Kidney (tissue), 14 donors: ENCODE results near the gene PPP4R2. TPM values are rescaled to one million over a fixed set of nuclear protein-coding genes. Genes with fewer than 3 reads are reported as not detected.

Source experiments
- DNase-seq, 5 donors: peaks; one replicate each; pipeline ENCODE4 v3.0.0-alpha.2; 2013 to 2020
- FAIRE-seq: peaks from 2 replicates; lab custom pipeline; 2012; peaks lifted over from hg19 to GRCh38; lab: Jason Lieb, UNC
- H3K27ac ChIP-seq, 2 donors: one replicate each; pipeline ENCODE4 v1.7.0; 2013; ENCODE audit warnings: low read depth in 2 of 2, low read length in 2 of 2, inconsistent platforms in 1 of 2
- H3K27me3 ChIP-seq: one replicate; pipeline ENCODE4 v1.7.1; 2013; ENCODE audit warnings: low read length, inconsistent platforms; ENCODE audit not compliant: control insufficient read depth, insufficient read depth
- H3K36me3 ChIP-seq, 3 donors: one replicate each; pipeline versions ENCODE4 v1.7.0 to v1.7.1; 2013; ENCODE audit warnings: low read length in 3 of 3, control low read depth in 1 of 3, inconsistent platforms in 1 of 3; ENCODE audit not compliant: insufficient read depth in 3 of 3, control insufficient read depth in 2 of 3
- H3K4me1 ChIP-seq, 3 donors: one replicate each; pipeline versions ENCODE4 v1.7.0 to v1.7.1; 2013; ENCODE audit warnings: low read length in 3 of 3, inconsistent platforms in 1 of 3, low read depth in 1 of 3; ENCODE audit not compliant: control insufficient read depth in 2 of 3, insufficient read depth in 2 of 3
- H3K4me3 ChIP-seq, 3 donors: one replicate each; pipeline versions ENCODE4 v1.7.0 to v1.8.1; 2013; ENCODE audit warnings: low read length in 3 of 3, control low read depth in 1 of 3, inconsistent platforms in 1 of 3
- H3K9ac ChIP-seq, 3 donors: one replicate each; pipeline versions ENCODE4 v1.7.0 to v1.7.1; 2013; ENCODE audit warnings: low read length in 3 of 3, control low read depth in 1 of 3, inconsistent platforms in 1 of 3
- H3K9me3 ChIP-seq, 3 donors: one replicate each; pipeline versions ENCODE4 v1.7.0 to v1.7.1; 2013; ENCODE audit warnings: low read length in 3 of 3, control low read depth in 1 of 3, inconsistent platforms in 1 of 3; ENCODE audit not compliant: control insufficient read depth in 2 of 3, insufficient read depth in 1 of 3
- intact Hi-C: fragments of 100-400 bp; cut with DNase I; formaldehyde crosslinking; loops from one replicate; pipeline ENCODE4 v1.11.1; 2022
- polyA plus RNA-seq: library from polyadenylated mRNA; stranded (reverse); fragments of 350-450 nt; fragmentation: Illumina TruSeq; extraction: RNeasy Lipid Tissue Mini Kit (QIAGEN cat#74804); gene quantifications from one replicate; pipeline ENCODE4 v1.2.3, GENCODE V29; 2014; ENCODE audit warnings: low read depth, low replicate concordance; ENCODE audit not compliant: insufficient read depth
- total RNA-seq: library from RNA; stranded (reverse); fragmentation: NEBNext Ultra II Directional; extraction: Animal tissue kit (Norgen Biotek cat#: 25700); gene quantifications from one replicate; pipeline ENCODE4 v1.2.1, GENCODE V29; 2021
- TF ChIP-seq, protein P1 (sequence below): IDR thresholded peaks from 3 replicates; pipeline ENCODE4 v1.5.1; 2012; ENCODE audit warnings: mild to moderate bottlenecking, moderate library complexity, borderline replicate concordance; ENCODE audit not compliant: insufficient read depth; ENCODE audit errors: extremely low read depth
- donor health status: control.
- donor health status: control.
- donor health status: control.
- donor health status: control.
- donor health status: control.
- donor health status: DM: yes; HTN: yes; CAD: no.
- donor health status: Normal renal cell carcinoma (clear cell type).

PPP4R2 gene
- total and polyA plus RNA-seq, 2 donors from 2014 or later: 14.5 to 72.0 TPM

DNA sequence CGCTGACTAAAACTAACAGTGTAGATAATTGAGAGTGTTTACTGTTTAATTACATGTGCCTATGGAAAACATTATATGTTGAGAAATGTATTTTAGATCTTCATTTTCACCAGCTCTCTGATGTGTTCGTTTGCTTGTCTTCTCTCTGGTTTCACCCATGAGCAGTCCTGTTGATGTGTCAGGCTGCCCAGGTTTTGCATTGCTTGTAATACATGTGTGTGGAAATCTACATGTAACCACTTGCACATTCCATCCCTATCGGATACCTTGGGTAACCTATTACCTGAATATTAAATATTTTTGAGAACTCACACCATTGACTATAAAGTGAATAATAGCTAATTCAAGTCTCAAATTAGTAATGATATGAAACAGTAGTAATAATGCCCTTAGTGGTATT lies 13.1 kb downstream of the PPP4R2 start:
- Histone ChIP-seq H3K27ac (no peak overlapping the region), H3K36me3 (peaks cover 0 to 6% (median 2%) of the 10 kb centered on the region in 3 donors), H3K4me1 (peaks cover 0 to 5% (median 5%) of the 10 kb centered on the region in 3 donors), H3K9me3 (no peaks in the 10 kb centered on the region), H3K27me3 (no peaks in the 10 kb centered on the region), H3K4me3 (no peak overlapping the region), H3K9ac (no peak overlapping the region)
- TF ChIP-seq, protein P1, sequence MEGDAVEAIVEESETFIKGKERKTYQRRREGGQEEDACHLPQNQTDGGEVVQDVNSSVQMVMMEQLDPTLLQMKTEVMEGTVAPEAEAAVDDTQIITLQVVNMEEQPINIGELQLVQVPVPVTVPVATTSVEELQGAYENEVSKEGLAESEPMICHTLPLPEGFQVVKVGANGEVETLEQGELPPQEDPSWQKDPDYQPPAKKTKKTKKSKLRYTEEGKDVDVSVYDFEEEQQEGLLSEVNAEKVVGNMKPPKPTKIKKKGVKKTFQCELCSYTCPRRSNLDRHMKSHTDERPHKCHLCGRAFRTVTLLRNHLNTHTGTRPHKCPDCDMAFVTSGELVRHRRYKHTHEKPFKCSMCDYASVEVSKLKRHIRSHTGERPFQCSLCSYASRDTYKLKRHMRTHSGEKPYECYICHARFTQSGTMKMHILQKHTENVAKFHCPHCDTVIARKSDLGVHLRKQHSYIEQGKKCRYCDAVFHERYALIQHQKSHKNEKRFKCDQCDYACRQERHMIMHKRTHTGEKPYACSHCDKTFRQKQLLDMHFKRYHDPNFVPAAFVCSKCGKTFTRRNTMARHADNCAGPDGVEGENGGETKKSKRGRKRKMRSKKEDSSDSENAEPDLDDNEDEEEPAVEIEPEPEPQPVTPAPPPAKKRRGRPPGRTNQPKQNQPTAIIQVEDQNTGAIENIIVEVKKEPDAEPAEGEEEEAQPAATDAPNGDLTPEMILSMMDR: no peak
- intact Hi-C loops: no loop called here
- DNase-seq (no peak), FAIRE-seq (no peak)

DNA sequence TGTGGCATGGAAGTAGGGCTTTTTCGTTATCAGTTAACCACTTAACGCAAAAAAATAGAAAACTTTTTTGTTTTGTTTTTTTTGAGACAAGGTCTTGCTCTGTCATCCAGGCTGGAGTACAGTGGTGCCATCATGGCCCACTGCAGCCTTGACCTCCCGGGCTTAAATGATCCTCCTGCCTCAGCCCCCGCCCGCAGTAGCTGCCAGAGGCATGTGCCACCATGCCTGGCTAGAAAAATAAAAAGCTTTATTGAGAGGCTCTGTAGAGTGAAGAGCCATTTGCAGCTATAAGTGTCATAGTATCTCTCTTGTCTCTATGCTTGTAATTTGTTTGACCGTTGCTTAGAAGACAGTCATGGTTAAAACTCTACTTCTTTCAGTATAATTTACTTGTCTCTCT lies 13.5 kb downstream of the PPP4R2 start:
- H3K36me3 ChIP-seq: peaks cover 0 to 6% (median 2%) of the 10 kb centered on the region in 3 donors
- H3K9ac ChIP-seq: no peak overlapping the region
- peaks cover 0 to 5% (median 5%) of the 10 kb centered on the region in 3 donors for H3K4me1 ChIP-seq
- DNase-seq (peak in 1 of 5 donors; percentile 17), FAIRE-seq (no peak)
- H3K27ac ChIP-seq: no peak overlapping the region
- no peak overlapping the region for H3K4me3 ChIP-seq
- intact Hi-C loops: no loop called here
- TF ChIP-seq, protein P1: no peak
- H3K27me3 ChIP-seq: no peaks in the 10 kb centered on the region
- H3K9me3 ChIP-seq: no peaks in the 10 kb centered on the region

DNA sequence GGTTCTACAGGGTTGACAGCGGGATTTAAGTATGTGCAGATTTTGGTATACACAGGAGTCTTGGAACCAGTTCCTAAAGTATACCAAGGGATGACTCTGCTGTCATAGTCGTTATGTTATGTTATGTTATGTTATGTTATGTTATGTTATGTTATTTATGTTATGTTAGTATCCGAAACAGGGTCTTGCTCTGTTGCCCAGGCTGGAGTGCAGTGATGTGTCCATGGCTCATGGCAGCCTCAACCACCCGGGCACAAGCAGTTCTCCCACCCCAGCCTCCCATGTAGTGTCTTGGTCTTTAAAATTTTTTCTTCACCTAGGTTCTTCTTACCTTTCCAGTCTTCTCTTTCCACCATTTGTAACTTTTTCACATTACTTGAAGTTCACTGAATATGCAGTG lies 21.7 kb downstream of the PPP4R2 start:
- intact Hi-C loops: no loop called here

More for the DNA sequence above, 21.7 kb downstream of the PPP4R2 start:
- no peak overlapping the region for H3K9ac ChIP-seq
- H3K4me3 ChIP-seq: no peak overlapping the region
- H3K36me3 ChIP-seq: peaks cover 0 to 3% (median 0%) of the 10 kb centered on the region in 3 donors
- H3K27me3 ChIP-seq: no peaks in the 10 kb centered on the region
- H3K27ac ChIP-seq: no peak overlapping the region
- TF ChIP-seq, protein P1: no peak
- H3K4me1 ChIP-seq: peaks cover 0 to 4% (median 0%) of the 10 kb centered on the region in 3 donors
- H3K9me3 ChIP-seq: no peaks in the 10 kb centered on the region
- FAIRE-seq (no peak), DNase-seq (no peak)
